ENCODE results near the gene RBFA. TPM values are rescaled to one million over a fixed set of nuclear protein-coding genes. Genes with fewer than 3 reads are reported as not detected.

RBFA gene
- total and polyA plus RNA-seq, 10 of the 15 experiments (the other 5 are each of a cell fraction or from before 2014, with no cell fraction given): 7.2 to 56.0 (median 37.7) TPM

DNA sequence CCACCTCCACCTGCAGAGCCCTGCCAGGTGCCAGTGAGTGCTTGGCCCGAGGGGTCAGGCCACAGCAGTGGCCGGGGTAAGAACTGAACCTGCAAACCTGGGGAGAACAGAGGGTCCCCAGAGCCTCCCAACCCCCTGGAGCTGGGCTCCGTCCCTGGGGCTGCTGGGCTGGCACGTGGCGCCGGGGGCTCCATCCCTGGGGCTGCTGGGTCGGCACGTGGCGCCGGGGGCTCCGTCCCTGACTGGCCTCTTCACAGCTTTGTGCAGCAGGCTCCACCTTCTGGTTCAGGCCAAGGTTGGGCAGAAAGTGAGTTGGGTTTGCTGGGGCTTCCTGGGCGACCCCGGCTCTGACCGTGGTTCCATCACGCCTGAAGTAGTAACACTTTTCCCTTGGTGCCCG is 12.2 kb downstream of the RBFA start:
- BruUV-seq (replicated peaks): no TSS peak
- ChIA-PET SMC1A (ENCODE audit: uncharacterized antibody, unreplicated experiment) (no interaction called here), RAD21 (ENCODE audit: unreplicated experiment) (no interaction called here), CTCF (no interaction called here), POLR2A (no interaction called here)
- Histone ChIP-seq H2AFZ (ENCODE audit: control insufficient read depth, low read depth, low read length) (no peak overlapping the region), H3K4me2 (ENCODE audit: control insufficient read depth, insufficient read depth) (no peak overlapping the region), H3K4me1 (ENCODE audit: control insufficient read depth, insufficient read depth, low read length) (no peaks in the 10 kb centered on the region), H4K20me1 (ENCODE audit: control insufficient read depth, insufficient read depth) (no peaks in the 10 kb centered on the region), H3K36me3 (ENCODE audit: control insufficient read depth in 2 of 2, insufficient read depth in 2 of 2, low read length in 1 of 2) (peaks cover 0 to 4% of the 10 kb centered on the region in 2 experiments; a peak in 3 of 4 replicates), H3K79me2 (ENCODE audit: control insufficient read depth, insufficient read depth, low read length) (no peaks in the 10 kb centered on the region), H3K9ac (ENCODE audit: control insufficient read depth, insufficient read depth, low read length) (no peak overlapping the region), H3K27me3 (replicated peaks in 1 of 2; ENCODE audit: control insufficient read depth in 2 of 2, insufficient read depth in 2 of 2, low read length in 1 of 2) (no peaks in the 10 kb centered on the region), H3K4me3 (no peak overlapping the region), H3K9me3 (replicated peaks; ENCODE audit: control insufficient read depth, insufficient read depth, low read length) (peaks cover 3% of the 10 kb centered on the region; the same call in 1 of the 3 replicates), H3K27ac (ENCODE audit: control insufficient read depth, insufficient read depth) (no peak overlapping the region)
- in situ Hi-C loops (cut with MboI) (no loop called here), intact Hi-C loops (cut with micrococcal nuclease; ENCODE audit: unreplicated experiment) (no loop called here)
- WGBS (ENCODE audit: insufficient coverage, insufficient replicate concordance, low lambda C conversion rate, missing lambda C conversion rate): 94% methylated on average over 16 of the region's 16 CpGs
- no peak for FAIRE-seq
- TF ChIP-seq SREBF1 (IDR thresholded peaks at IDR 0.05; ENCODE audit: low read length): no peak
- TF ChIP-seq ATF7 (IDR thresholded peaks at IDR 0.05; ENCODE audit: low read depth): no peak
- TF ChIP-seq, protein P1, sequence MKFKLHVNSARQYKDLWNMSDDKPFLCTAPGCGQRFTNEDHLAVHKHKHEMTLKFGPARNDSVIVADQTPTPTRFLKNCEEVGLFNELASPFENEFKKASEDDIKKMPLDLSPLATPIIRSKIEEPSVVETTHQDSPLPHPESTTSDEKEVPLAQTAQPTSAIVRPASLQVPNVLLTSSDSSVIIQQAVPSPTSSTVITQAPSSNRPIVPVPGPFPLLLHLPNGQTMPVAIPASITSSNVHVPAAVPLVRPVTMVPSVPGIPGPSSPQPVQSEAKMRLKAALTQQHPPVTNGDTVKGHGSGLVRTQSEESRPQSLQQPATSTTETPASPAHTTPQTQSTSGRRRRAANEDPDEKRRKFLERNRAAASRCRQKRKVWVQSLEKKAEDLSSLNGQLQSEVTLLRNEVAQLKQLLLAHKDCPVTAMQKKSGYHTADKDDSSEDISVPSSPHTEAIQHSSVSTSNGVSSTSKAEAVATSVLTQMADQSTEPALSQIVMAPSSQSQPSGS (IDR thresholded peaks at IDR 0.05; ENCODE audit: low read length): no peak
- no peak for TF ChIP-seq TCF3 (IDR thresholded peaks at IDR 0.05; ENCODE audit: borderline replicate concordance, insufficient read depth, low read depth, low read length)
- TF ChIP-seq NRF1 (conservative IDR thresholded peaks at IDR 0.05; ENCODE audit: low read depth, low read length): no peak
- no peak for TF ChIP-seq MTA2 (IDR thresholded peaks at IDR 0.05; ENCODE audit: low read depth)
- TF ChIP-seq, protein P2, sequence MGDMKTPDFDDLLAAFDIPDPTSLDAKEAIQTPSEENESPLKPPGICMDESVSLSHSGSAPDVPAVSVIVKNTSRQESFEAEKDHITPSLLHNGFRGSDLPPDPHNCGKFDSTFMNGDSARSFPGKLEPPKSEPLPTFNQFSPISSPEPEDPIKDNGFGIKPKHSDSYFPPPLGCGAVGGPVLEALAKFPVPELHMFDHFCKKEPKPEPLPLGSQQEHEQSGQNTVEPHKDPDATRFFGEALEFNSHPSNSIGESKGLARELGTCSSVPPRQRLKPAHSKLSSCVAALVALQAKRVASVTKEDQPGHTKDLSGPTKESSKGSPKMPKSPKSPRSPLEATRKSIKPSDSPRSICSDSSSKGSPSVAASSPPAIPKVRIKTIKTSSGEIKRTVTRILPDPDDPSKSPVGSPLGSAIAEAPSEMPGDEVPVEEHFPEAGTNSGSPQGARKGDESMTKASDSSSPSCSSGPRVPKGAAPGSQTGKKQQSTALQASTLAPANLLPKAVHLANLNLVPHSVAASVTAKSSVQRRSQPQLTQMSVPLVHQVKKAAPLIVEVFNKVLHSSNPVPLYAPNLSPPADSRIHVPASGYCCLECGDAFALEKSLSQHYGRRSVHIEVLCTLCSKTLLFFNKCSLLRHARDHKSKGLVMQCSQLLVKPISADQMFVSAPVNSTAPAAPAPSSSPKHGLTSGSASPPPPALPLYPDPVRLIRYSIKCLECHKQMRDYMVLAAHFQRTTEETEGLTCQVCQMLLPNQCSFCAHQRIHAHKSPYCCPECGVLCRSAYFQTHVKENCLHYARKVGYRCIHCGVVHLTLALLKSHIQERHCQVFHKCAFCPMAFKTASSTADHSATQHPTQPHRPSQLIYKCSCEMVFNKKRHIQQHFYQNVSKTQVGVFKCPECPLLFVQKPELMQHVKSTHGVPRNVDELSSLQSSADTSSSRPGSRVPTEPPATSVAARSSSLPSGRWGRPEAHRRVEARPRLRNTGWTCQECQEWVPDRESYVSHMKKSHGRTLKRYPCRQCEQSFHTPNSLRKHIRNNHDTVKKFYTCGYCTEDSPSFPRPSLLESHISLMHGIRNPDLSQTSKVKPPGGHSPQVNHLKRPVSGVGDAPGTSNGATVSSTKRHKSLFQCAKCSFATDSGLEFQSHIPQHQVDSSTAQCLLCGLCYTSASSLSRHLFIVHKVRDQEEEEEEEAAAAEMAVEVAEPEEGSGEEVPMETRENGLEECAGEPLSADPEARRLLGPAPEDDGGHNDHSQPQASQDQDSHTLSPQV (IDR thresholded peaks at IDR 0.05): no peak
- no peak for TF ChIP-seq ZNF217 (IDR thresholded peaks at IDR 0.05)
- TF ChIP-seq ASH2L (IDR thresholded peaks at IDR 0.05; ENCODE audit: borderline replicate concordance, low read depth): no peak
- TF ChIP-seq CHD1 (IDR thresholded peaks at IDR 0.05; ENCODE audit: low read depth, low read length): no peak
- no peak for TF ChIP-seq MEF2B (IDR thresholded peaks at IDR 0.05; ENCODE audit: partially characterized antibody, poor library complexity, severe bottlenecking)
- no peak for TF ChIP-seq EZH2 (IDR thresholded peaks at IDR 0.05; ENCODE audit: borderline replicate concordance, control insufficient read depth, low read depth, low read length)
- TF ChIP-seq SMAD1 (IDR thresholded peaks at IDR 0.05; ENCODE audit: low read depth, partially characterized antibody): no peak
- no peak for ATAC-seq
- no peak for DNase-seq (ENCODE audit: low read depth, low spot score)

All from GM12878 (cell line).